GM23248 (cell line): ENCODE results near the gene LAMA4.

Source experiments
- EZH2 ChIP-seq: fragments of 200-600 bp; sonication (generic); IDR thresholded peaks from 2 replicates; pipeline ENCODE4 v1.6.1; 2018; ENCODE audit warnings: antibody characterized with exemption, mild to moderate bottlenecking; ENCODE audit not compliant: insufficient read depth, poor library complexity, severe bottlenecking
- EZH2phosphoT487 ChIP-seq: fragments of 200-600 bp; sonication (generic); IDR thresholded peaks from 2 replicates; pipeline ENCODE4 v1.6.1; 2018; ENCODE audit warnings: antibody characterized with exemption, moderate library complexity, mild to moderate bottlenecking, low read depth; ENCODE audit not compliant: insufficient read depth

- TF ChIP-seq EZH2phosphoT487 (no peak), EZH2 (no peak)
These were observed 168.9 kb downstream of the LAMA4 start for GRCh38 chr6:112085286-112086065.
